GM12872 (cell line): Measurements from ENCODE around the gene MCHR2.
A peak's percentile ranks its signal among the peaks of the same experiment; 100 is the strongest.

ENCODE experiments used
- CTCF ChIP-seq: IDR thresholded peaks from 3 replicates; pipeline ENCODE4 v1.5.1; 2011; ENCODE audit warnings: low read depth, mild to moderate bottlenecking, low read length, moderate library complexity; ENCODE audit not compliant: insufficient read depth

Gene MCHR2

GRCh38 chr6:99951016-99951805 lies 42.8 kb downstream of the MCHR2 start:
- TF ChIP-seq CTCF: no peak

GRCh38 chr6:99946005-99946404 lies 48.0 kb downstream of the MCHR2 start:
- TF ChIP-seq CTCF: no peak

- TF ChIP-seq CTCF: no peak
Observed at GRCh38 chr6:99943846-99944245, 50.2 kb downstream of the MCHR2 start.

- TF ChIP-seq CTCF: no peak
Observed at GRCh38 chr6:99940582-99940981, 53.4 kb downstream of the MCHR2 start.

- TF ChIP-seq CTCF: no peak
Observed at GRCh38 chr6:99933129-99933528, 60.9 kb downstream of the MCHR2 start.

- no peak for TF ChIP-seq CTCF
Observed at GRCh38 chr6:99912657-99913056, 81.4 kb downstream of the MCHR2 start.

- TF ChIP-seq CTCF: peak; percentile 61
Observed at GRCh38 chr6:99905209-99906106, 88.6 kb downstream of the MCHR2 start.
